GM12873 (cell line): Measurements from ENCODE around the gene FGF23.

ENCODE experiments used
- TF ChIP-seq, protein P1 (sequence below): IDR thresholded peaks from 2 replicates; pipeline ENCODE4 v1.5.1; 2012; ENCODE audit warnings: low read depth, mild to moderate bottlenecking, moderate library complexity, low read length, control low read depth; ENCODE audit not compliant: insufficient read depth; ENCODE audit errors: missing control alignments

Gene FGF23

DNA sequence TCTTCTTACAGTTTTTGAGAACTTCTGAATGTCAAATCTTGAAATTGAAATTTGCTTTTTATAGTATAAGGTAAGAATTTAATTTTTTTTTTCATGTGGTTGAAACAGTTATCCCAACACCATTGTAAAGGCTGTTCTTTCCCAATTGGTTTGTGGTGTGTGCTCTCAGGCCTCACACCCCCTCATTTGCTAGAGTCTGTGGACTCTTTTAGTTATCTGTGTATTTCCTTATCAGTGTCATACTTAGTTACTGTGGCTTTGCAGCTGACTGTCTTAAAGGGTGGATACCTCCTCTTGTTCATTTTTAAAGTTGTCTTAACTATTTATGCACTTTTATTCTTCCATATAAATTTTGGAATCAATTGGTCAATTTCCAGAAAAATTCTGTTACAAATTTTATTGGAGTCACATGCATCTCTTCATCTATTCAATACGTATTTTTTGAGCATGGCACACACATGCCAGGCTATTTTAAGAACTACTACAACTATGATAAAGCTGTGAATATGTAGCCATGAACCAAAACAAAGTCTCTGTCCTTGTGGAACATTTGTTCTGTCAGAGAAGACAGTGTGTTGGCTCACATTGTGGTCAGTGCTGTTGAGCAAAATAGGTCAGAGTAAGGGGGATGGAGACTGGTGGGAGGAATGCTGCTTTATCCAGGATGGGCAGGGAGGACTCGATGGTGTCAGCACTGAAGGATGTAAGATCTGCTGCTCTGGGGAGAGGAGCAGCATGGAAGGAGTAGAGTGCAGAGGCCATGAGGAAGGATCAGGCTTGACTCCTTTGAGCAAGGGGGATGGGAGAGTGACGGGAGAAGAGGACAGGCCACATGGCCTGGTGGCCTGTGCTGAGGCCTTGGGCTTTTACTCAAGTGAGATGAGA, 24.1 kb downstream of the FGF23 start:
- TF ChIP-seq, protein P1, sequence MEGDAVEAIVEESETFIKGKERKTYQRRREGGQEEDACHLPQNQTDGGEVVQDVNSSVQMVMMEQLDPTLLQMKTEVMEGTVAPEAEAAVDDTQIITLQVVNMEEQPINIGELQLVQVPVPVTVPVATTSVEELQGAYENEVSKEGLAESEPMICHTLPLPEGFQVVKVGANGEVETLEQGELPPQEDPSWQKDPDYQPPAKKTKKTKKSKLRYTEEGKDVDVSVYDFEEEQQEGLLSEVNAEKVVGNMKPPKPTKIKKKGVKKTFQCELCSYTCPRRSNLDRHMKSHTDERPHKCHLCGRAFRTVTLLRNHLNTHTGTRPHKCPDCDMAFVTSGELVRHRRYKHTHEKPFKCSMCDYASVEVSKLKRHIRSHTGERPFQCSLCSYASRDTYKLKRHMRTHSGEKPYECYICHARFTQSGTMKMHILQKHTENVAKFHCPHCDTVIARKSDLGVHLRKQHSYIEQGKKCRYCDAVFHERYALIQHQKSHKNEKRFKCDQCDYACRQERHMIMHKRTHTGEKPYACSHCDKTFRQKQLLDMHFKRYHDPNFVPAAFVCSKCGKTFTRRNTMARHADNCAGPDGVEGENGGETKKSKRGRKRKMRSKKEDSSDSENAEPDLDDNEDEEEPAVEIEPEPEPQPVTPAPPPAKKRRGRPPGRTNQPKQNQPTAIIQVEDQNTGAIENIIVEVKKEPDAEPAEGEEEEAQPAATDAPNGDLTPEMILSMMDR = no peak

DNA sequence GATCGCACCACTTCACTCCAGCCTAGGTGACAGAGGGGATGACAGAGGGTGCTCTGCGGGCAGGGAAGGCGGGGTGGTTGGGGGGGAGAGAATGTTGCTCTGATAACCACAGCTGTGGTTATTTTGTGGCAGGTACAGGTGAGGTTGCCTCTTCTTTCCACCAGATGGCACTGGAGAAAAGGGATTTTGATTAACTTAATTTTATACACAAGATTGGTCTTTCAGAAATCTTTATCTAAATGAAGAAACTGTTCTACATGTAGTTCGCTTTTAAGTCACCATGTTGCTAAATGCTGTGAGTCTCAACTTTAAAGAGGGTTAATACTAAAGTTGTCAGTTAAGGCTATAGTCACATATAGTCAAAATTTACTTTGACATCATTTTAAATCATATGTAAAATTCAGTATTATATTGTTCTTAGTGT, 25.7 kb downstream of the FGF23 start:
- TF ChIP-seq, protein P1 = peak; percentile 49

DNA sequence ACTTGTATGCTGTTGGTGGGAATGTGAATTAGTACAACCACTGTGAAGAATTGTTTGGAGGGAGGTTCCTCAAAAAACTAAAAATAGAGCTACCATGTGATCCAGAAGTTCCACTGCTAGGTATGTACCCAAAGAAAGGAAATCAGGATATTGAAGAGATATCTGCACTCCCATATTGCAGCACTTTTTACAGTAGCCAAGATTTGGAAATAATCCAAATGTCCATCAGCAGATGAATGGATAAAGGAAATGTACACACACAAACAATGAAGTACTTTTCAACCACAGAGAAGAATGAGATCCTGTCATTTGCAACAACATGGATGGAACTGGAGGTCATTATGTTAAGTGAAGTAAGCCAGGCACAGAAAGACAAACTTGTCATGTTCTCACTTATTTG, 32.6 kb downstream of the FGF23 start:
- TF ChIP-seq, protein P1 = no peak

DNA sequence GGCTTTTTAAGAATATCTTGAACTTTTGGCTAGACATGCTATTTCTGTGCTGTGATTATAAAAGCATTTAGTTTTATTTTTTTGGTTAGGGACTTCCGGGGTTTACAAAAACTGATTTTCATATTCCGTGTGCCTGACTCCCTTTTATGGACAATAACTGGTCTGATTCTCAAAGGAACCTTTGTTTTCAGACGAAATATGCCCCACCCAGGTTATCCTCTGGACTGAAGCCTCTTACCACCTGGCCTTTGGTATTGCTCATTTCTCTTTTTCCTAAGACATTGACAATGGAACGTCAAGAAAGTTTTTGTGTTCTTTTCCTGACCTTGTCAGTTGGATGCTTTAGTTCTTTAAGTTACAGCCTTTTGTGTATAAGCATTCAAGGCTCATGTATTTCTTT, 47.7 kb downstream of the FGF23 start:
- TF ChIP-seq, protein P1 = no peak

DNA sequence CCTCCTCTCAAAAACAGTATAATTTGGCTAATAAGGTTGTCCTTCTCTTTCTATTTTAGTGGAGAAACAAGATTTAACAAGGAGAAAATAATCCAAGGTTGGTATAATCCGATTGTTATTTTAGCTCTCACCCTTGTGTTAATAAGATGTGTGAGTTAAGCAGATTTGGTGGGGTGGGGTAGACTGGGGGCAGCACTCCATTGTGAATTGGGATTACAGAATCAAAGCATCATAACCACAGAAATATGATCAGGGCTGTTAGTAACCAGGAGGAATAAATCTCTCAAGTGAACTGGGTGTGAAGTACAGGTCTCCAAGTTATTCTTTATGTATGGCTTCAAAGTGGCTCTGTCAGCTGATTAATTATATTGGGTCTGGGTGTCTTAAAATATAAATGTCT, 48.3 kb downstream of the FGF23 start:
- TF ChIP-seq, protein P1 = no peak

DNA sequence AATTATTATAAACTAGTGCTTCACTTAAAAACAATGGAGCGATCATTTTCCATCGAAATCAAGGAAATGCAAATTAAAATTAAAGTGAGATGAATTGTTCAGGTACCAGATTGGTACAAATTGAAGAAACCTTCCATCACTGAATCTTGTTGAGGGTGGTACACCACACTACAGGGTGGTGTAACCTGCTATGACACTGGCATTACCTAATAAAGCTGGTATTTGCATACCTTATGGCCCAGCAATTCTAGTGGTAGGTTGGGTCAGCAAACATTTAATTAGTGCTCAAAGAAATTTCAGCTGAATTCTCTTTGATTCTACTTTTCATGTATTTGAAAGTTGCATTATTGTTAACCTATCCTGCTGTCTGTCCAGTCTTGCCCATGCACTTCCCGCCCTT, 49.3 kb downstream of the FGF23 start:
- TF ChIP-seq, protein P1 = no peak

DNA sequence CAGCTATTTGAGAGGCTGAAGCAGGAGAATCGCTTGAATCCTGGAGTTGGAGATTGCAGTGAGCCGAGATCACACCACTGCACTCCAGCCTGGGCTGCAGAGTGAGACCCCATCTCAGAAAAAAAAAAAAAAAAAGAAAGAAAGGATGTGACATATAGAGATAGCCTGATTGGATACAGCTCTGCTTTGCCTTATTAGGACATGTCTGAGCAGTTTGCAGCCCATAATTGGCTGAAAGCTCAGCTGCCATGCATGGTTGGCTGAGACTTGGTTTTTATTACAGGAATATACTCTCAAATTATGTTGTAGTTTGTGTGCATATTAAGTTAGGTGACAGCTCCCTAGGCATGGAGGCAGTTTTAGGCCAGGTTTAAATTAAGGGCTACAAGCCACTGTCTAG, 52.2 kb downstream of the FGF23 start:
- TF ChIP-seq, protein P1 = no peak
